Measurements from ENCODE around the gene ROBO1.

- TF ChIP-seq GABPA (IDR thresholded peaks at IDR 0.05 in 1 of 2, conservative IDR thresholded peaks at IDR 0.05 in 1 of 2) (no peak), CTCF (IDR thresholded peaks at IDR 0.05; ENCODE audit: low read depth, low read length, missing input control) (no peak), RAD21 (IDR thresholded peaks at IDR 0.05) (no peak), JUND (IDR thresholded peaks at IDR 0.05) (no peak), EGR1 (IDR thresholded peaks at IDR 0.05; ENCODE audit: low read depth in 2 of 2) (no peak), FOXA1 (IDR thresholded peaks at IDR 0.05) (no peak), TAF1 (conservative IDR thresholded peaks at IDR 0.05) (no peak), MAX (IDR thresholded peaks at IDR 0.05) (no peak)
- TF ChIP-seq, protein P1, sequence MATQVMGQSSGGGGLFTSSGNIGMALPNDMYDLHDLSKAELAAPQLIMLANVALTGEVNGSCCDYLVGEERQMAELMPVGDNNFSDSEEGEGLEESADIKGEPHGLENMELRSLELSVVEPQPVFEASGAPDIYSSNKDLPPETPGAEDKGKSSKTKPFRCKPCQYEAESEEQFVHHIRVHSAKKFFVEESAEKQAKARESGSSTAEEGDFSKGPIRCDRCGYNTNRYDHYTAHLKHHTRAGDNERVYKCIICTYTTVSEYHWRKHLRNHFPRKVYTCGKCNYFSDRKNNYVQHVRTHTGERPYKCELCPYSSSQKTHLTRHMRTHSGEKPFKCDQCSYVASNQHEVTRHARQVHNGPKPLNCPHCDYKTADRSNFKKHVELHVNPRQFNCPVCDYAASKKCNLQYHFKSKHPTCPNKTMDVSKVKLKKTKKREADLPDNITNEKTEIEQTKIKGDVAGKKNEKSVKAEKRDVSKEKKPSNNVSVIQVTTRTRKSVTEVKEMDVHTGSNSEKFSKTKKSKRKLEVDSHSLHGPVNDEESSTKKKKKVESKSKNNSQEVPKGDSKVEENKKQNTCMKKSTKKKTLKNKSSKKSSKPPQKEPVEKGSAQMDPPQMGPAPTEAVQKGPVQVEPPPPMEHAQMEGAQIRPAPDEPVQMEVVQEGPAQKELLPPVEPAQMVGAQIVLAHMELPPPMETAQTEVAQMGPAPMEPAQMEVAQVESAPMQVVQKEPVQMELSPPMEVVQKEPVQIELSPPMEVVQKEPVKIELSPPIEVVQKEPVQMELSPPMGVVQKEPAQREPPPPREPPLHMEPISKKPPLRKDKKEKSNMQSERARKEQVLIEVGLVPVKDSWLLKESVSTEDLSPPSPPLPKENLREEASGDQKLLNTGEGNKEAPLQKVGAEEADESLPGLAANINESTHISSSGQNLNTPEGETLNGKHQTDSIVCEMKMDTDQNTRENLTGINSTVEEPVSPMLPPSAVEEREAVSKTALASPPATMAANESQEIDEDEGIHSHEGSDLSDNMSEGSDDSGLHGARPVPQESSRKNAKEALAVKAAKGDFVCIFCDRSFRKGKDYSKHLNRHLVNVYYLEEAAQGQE (IDR thresholded peaks at IDR 0.05), result no peak
- TF ChIP-seq, protein P2, sequence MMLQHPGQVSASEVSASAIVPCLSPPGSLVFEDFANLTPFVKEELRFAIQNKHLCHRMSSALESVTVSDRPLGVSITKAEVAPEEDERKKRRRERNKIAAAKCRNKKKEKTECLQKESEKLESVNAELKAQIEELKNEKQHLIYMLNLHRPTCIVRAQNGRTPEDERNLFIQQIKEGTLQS (IDR thresholded peaks at IDR 0.05), result no peak
Measured at GRCh38 chr3:78589778-78590177, 1178.0 kb downstream of the ROBO1 start.
